Pancreas (tissue), 10 donors: ENCODE data around the gene DIDO1. TPM values are rescaled to one million over a fixed set of nuclear protein-coding genes. Genes with fewer than 3 reads are reported as not detected.
A peak's percentile ranks its signal among the peaks of the same experiment; 100 is the strongest.

Experiments
- ATAC-seq, 4 donors: fragments of 200-7000 bp; cut with Tn5 transposase; one replicate each; pipeline versions ENCODE4 v1.8.0 to v1.9.1; 2020; ENCODE audit warnings: mild to moderate bottlenecking in 4 of 4, moderate library complexity in 4 of 4
- DNase-seq, 6 donors: peaks; one replicate each; pipeline ENCODE4 v3.0.0-alpha.2; 2020
- FAIRE-seq: peaks from 2 replicates; lab custom pipeline; 2012; peaks lifted over from hg19 to GRCh38; lab: Jason Lieb, UNC
- H3K27ac ChIP-seq, 4 donors: fragments of 200-600 bp; sonication (generic); 1 replicate in 3 of 4; 2 replicates in 1 of 4; pipeline versions ENCODE4 v1.5.0 to v1.8.0; 2020
- H3K27me3 ChIP-seq, 4 donors: fragments of 200-600 bp; one replicate each; pipeline ENCODE4 v1.8.0; 2021
- H3K36me3 ChIP-seq, 3 donors: fragments of 200-600 bp; sonication (generic) in 1 of 3; one replicate each; pipeline versions ENCODE4 v1.5.0 to v1.8.0; 2020 to 2021
- H3K4me1 ChIP-seq, 3 donors: fragments of 200-600 bp; one replicate each; pipeline ENCODE4 v1.8.0; 2021
- H3K4me3 ChIP-seq, 4 donors: fragments of 200-600 bp; sonication (generic) in 2 of 4; one replicate each; pipeline versions ENCODE4 v1.5.0 to v1.8.0; 2020 to 2021
- H3K9me3 ChIP-seq, 4 donors: fragments of 200-600 bp; one replicate each; pipeline ENCODE4 v1.8.0; 2021
- WGBS, 2 donors: extraction: QIAGEN DNeasy Blood & Tissue Kit; methylation state at CpG; one replicate each; pipeline ENCODE4 v1.1.7; 2013; 5-methylcytosine and 5-hydroxymethylcytosine counted together
- intact Hi-C, 3 donors: fragments of 100-400 bp; cut with DNase I; formaldehyde crosslinking; loops; one replicate each; pipeline versions ENCODE4 v1.11.1 to v1.14.2; 2022
- polyA plus RNA-seq, 2 donors: library from polyadenylated mRNA; stranded (reverse); fragments of 200-250 nt; gene quantifications; one replicate each; pipeline ENCODE4 v1.2.3, GENCODE V29; 2013
- total RNA-seq, 6 donors: library from RNA; stranded (reverse); fragmentation: NEBNext Ultra II Directional in 4 of 6; extraction: Animal tissue kit (Norgen Biotek cat#: 25700) in 4 of 6; gene quantifications; one replicate each; pipeline versions ENCODE4 v1.2.1 to v1.2.4, GENCODE V29; 2021 to 2023
- TF ChIP-seq, protein P1 (sequence below), 4 donors: fragments of 200-600 bp; sonication (generic) in 3 of 4; IDR thresholded peaks; one replicate each; pipeline versions ENCODE4 v1.5.0 to v1.8.0; 2021; ENCODE audit warnings: antibody characterized with exemption in 4 of 4
- donor health status: healthy with polysubstance abuse.
- donor health status: DM: no; HTN: no; CAD: no; lungs with moderate emphysema.
- donor health status: DM: no; HTN: no; CAD: no.
- donor health status: control.
- donor health status: control.
- donor health status: Bipolar disorder and iron deficiency.
- donor health status: DM: yes; HTN: yes; CAD: no.
- donor health status: DM: no; HTN: no; CAD: no.
- donor health status: DM: no; HTN: no; CAD: no.
- donor health status: DM: yes; HTN: yes; CAD: no.

DIDO1 gene
- total and polyA plus RNA-seq, 8 donors = 16.7 to 29.8 (median 18.5) TPM

DNA sequence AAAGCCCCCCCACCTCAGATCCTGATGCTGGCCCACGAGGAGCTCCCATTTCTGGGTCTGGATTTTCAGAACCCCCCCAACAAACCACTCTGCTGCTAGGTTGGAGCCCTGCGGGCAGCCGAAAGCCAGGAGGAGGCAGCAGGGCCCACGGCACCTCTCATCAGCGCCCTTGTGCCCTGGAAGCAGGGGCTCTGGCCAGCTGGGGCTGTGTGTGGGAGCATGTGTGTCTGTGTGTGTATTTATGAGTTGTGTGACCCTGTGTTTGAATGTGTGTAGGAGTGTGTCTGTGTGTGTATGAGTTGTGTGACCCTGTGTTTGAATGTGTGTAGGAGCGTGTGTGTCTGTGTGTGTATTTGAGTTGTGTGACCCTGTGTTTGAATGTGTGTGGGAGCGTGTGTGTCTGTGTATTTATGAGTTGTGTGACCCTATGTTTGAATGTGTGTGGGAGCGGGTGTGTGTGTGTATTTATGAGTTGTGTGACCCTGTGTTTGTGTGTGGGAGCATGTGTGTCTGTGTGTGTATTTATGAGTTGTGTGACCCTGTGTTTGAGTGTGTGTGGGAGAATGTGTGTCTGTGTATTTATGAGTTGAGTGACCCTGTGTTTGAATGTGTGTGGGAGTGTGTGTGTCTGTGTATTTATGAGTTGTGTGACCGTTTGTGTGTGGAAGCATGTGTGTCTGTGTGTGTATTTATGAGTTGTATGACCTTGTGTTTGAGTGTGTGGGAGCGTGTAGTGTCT, 45.1 kb upstream of the DIDO1 start:
- Histone ChIP-seq H3K4me3 (no peak overlapping the region), H3K4me1 (peaks cover 0 to 4% (median 0%) of the 10 kb centered on the region in 3 donors), H3K36me3 (no peaks in the 10 kb centered on the region), H3K27ac (no peak overlapping the region), H3K9me3 (no peaks in the 10 kb centered on the region), H3K27me3 (peaks cover 0 to 24% (median 3%) of the 10 kb centered on the region in 4 donors)
- 52 to 71% methylated on average over 10 of the region's 10 CpGs for WGBS, 2 donors
- DNase-seq = no peak
- no peak for FAIRE-seq
- intact Hi-C loops = no loop called here
- TF ChIP-seq, protein P1, sequence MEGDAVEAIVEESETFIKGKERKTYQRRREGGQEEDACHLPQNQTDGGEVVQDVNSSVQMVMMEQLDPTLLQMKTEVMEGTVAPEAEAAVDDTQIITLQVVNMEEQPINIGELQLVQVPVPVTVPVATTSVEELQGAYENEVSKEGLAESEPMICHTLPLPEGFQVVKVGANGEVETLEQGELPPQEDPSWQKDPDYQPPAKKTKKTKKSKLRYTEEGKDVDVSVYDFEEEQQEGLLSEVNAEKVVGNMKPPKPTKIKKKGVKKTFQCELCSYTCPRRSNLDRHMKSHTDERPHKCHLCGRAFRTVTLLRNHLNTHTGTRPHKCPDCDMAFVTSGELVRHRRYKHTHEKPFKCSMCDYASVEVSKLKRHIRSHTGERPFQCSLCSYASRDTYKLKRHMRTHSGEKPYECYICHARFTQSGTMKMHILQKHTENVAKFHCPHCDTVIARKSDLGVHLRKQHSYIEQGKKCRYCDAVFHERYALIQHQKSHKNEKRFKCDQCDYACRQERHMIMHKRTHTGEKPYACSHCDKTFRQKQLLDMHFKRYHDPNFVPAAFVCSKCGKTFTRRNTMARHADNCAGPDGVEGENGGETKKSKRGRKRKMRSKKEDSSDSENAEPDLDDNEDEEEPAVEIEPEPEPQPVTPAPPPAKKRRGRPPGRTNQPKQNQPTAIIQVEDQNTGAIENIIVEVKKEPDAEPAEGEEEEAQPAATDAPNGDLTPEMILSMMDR (IDR thresholded peaks at IDR 0.05) = no peak
- no peak for ATAC-seq

DNA sequence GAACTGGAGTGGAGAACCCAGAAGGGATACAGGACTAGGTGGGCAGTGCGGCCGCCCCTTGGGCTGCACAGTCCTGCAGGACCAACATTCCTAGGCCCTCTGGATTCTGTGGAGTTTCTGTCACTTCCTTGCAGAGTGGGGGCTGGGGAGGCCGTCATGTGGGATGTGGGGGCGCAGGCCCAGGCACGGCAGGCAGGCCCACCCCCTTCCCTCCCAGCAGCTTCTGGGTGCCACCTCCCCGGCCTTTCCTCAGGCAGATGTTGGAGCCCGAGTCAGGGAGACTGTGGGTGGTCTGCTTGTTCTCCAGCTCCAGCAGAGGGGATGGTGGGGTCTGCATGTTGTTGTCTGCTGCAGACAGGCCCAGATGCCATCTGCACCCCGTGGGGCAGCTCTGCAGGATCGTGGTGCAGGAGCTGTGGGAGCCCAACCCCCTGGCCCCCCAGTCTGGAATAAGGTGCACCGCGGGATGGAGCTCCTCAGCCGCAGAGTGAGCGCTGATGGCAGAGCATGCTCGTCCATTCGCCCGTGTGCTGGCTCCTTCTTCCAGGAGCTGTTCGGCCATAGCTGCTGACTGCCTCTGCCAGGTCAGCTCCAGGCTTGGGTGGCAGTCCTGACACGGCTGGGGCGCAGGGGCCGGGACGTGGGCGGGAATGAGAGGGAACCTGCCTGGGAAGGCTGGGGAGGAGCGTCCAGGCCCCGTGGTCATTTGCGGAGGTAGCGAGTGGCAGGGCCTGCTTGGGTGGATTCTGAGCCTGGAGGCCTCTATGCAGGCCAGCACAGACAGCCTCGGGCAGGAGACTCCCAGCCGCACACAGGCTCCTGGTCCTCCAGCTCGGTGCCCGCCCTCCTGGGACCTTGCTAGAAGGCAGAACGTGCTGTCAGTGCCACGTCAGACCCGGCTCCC, 44.3 kb upstream of the DIDO1 start:
- Histone ChIP-seq H3K27ac (no peak overlapping the region), H3K36me3 (no peaks in the 10 kb centered on the region), H3K9me3 (no peaks in the 10 kb centered on the region), H3K4me1 (peaks cover 0 to 4% (median 0%) of the 10 kb centered on the region in 3 donors), H3K27me3 (peaks cover 0 to 24% (median 3%) of the 10 kb centered on the region in 4 donors), H3K4me3 (no peak overlapping the region)
- ATAC-seq = no peak
- DNase-seq = peak in 1 of 6 donors; percentile 60
- intact Hi-C loops = no loop called here
- TF ChIP-seq, protein P1 (IDR thresholded peaks at IDR 0.05) = no peak
- FAIRE-seq = no peak
- WGBS, 2 donors = 51 to 52% methylated on average over 28 to 33 of the region's 33 CpGs

DNA sequence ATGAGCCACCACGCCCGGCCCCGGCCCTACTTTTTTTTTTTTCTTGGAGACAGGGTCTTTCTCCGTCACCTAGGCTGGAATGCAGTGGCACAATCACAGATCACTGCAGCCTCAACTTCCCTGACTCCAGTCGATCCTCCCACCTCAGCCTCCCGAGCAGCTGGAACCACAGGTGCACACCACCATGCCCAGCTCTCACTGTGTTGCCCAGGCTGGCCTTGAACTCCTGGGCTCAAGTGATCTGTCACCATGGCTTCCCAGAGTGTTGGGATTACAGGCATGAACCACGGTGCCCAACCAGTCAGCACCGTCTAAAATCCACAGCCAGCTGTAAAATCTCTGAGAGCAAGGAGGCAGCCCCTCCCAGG, 43.6 kb upstream of the DIDO1 start:
- TF ChIP-seq, protein P1 (IDR thresholded peaks at IDR 0.05) = no peak
- H3K4me1 ChIP-seq = peaks cover 0 to 4% (median 0%) of the 10 kb centered on the region in 3 donors
- no peaks in the 10 kb centered on the region for H3K9me3 ChIP-seq
- no peak overlapping the region for H3K4me3 ChIP-seq
- DNase-seq = no peak
- H3K36me3 ChIP-seq = no peaks in the 10 kb centered on the region
- 62 to 72% methylated on average over 7 to 8 of the region's 8 CpGs for WGBS, 2 donors
- FAIRE-seq = no peak
- ATAC-seq = no peak
- peaks cover 0 to 18% (median 3%) of the 10 kb centered on the region in 4 donors for H3K27me3 ChIP-seq
- intact Hi-C loops = no loop called here
- no peak overlapping the region for H3K27ac ChIP-seq

DNA sequence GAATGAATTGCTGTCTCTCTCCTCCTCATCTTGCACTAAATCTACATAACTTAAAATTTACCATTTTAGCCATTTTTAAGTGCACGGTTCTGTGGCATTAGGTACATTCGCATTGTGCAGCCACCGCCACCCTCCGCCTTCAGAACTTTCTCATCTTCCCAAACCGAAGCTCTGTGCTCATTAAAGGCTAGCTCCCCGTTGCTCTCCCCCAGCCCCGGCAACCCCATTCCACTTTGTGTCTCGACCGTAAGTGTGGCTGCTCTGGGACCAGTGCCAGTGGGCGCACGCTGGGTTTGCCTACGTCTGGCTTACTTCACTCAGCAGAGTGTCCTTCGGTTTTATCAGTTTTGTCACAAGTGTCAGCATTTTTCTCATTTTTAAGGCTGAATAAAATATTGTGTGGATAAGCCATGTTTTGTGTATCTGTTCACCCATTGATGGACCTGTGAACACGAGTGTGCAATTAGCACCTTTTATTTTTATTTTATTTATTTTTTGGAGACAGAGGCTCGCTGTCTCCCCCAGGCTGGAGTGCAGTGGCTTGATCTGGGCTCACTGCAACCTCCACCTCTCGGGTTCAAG, 43.0 kb upstream of the DIDO1 start:
- 34 to 41% methylated on average over 16 of the region's 16 CpGs for WGBS, 2 donors
- Histone ChIP-seq H3K4me1 (peaks cover 0 to 4% (median 0%) of the 10 kb centered on the region in 3 donors), H3K36me3 (no peaks in the 10 kb centered on the region), H3K4me3 (no peak overlapping the region), H3K9me3 (no peaks in the 10 kb centered on the region), H3K27me3 (peaks cover 0 to 12% (median 3%) of the 10 kb centered on the region in 4 donors), H3K27ac (no peak overlapping the region)
- intact Hi-C loops = no loop called here
- no peak for DNase-seq
- no peak for FAIRE-seq
- no peak for ATAC-seq
- TF ChIP-seq, protein P1 (IDR thresholded peaks at IDR 0.05) = no peak
